IPS-15b (cell line): ENCODE data around the gene MDC1.
A peak's percentile ranks its signal among the peaks of the same experiment; 100 is the strongest.
"Not testable (repeated sequence)": the region's sequence is repeated elsewhere in the genome, so short reads cannot be mapped to it uniquely, and the experiment has no call there.

ENCODE experiments used
- H3K27me3 ChIP-seq: one replicate; pipeline ENCODE4 v1.6.1; 2013; ENCODE audit warnings: low read length; ENCODE audit not compliant: control insufficient read depth, insufficient read depth
- H3K36me3 ChIP-seq: one replicate; pipeline ENCODE4 v1.6.1; 2013; ENCODE audit warnings: low read length; ENCODE audit not compliant: control insufficient read depth, insufficient read depth
- H3K4me1 ChIP-seq: one replicate; pipeline ENCODE4 v1.6.1; 2013; ENCODE audit warnings: mild to moderate bottlenecking, low read length; ENCODE audit not compliant: control insufficient read depth, insufficient read depth
- H3K4me3 ChIP-seq: one replicate; pipeline ENCODE4 v1.5.1; 2013; ENCODE audit warnings: low read depth, low read length
- H3K9ac ChIP-seq: one replicate; pipeline ENCODE4 v1.6.1; 2013; ENCODE audit warnings: low read depth, mild to moderate bottlenecking, low read length
- H3K9me3 ChIP-seq: one replicate; pipeline ENCODE4 v1.6.1; 2013; ENCODE audit warnings: mild to moderate bottlenecking, low read length; ENCODE audit not compliant: control insufficient read depth, insufficient read depth

The MDC1 gene

GRCh38 chr6:30720738-30721197, 3.7 kb upstream of the MDC1 start:
- Histone ChIP-seq H3K9me3 (no peaks in the 10 kb centered on the region), H3K4me3 (peak overlapping the region; percentile 93), H3K27me3 (no peaks in the 10 kb centered on the region), H3K4me1 (peaks cover 5% of the 10 kb centered on the region), H3K9ac (peak overlapping the region; percentile 99), H3K36me3 (peaks cover 36% of the 10 kb centered on the region)

GRCh38 chr6:30719791-30720737, 3.0 kb upstream of the MDC1 start, which contains the start of gene TUBB:
Gene TUBB (plus strand): TSS chr6:30720352. CDS start chr6:30720507, 155 bp downstream.
- Histone ChIP-seq H3K27me3 (no peaks in the 10 kb centered on the region), H3K36me3 (peaks cover 36% of the 10 kb centered on the region), H3K4me1 (peaks cover 5% of the 10 kb centered on the region), H3K4me3 (peak within 1 kb of the TSS; percentile 93), H3K9ac (peak within 1 kb of the TSS; percentile 99), H3K9me3 (no peaks in the 10 kb centered on the region)

- peak overlapping the region; percentile 84 for H3K9ac ChIP-seq
Observed at GRCh38 chr6:30719356-30719755, 2.3 kb upstream of the MDC1 start.

GRCh38 chr6:30717845-30718720, 1.0 kb upstream of the MDC1 start:
- not testable (repeated sequence) for H3K9me3 ChIP-seq, H3K27me3 ChIP-seq, H3K4me1 ChIP-seq
- H3K9ac ChIP-seq: peak overlapping the region; percentile 89
- peaks cover 23% of the 10 kb centered on the region for H3K36me3 ChIP-seq
- H3K4me3 ChIP-seq: peak overlapping the region; percentile 86

More at GRCh38 chr6:30719356-30719755, 2.3 kb upstream of the MDC1 start:
- H3K4me1 ChIP-seq: peaks cover 5% of the 10 kb centered on the region
- H3K36me3 ChIP-seq: peaks cover 29% of the 10 kb centered on the region
- H3K4me3 ChIP-seq: peak overlapping the region; percentile 71
- no peaks in the 10 kb centered on the region for H3K9me3 ChIP-seq
- no peaks in the 10 kb centered on the region for H3K27me3 ChIP-seq

GRCh38 chr6:30716879-30717128, 277 bp downstream of the MDC1 start:
- no peaks in the 10 kb centered on the region for H3K9me3 ChIP-seq
- H3K4me1 ChIP-seq: peaks cover 2% of the 10 kb centered on the region
- H3K36me3 ChIP-seq: peaks cover 23% of the 10 kb centered on the region
- H3K4me3 ChIP-seq: peak overlapping the region; percentile 86
- H3K27me3 ChIP-seq: no peaks in the 10 kb centered on the region
- peak overlapping the region; percentile 66 for H3K9ac ChIP-seq

- no peak overlapping the region for H3K9ac ChIP-seq
- no peaks in the 10 kb centered on the region for H3K9me3 ChIP-seq
- peaks cover 36% of the 10 kb centered on the region for H3K36me3 ChIP-seq
- no peaks in the 10 kb centered on the region for H3K27me3 ChIP-seq
- H3K4me3 ChIP-seq: no peak overlapping the region
- H3K4me1 ChIP-seq: peaks cover 2% of the 10 kb centered on the region
Observed at GRCh38 chr6:30714263-30714662, 2.8 kb downstream of the MDC1 start.

GRCh38 chr6:30712441-30712945, 4.6 kb downstream of the MDC1 start:
- no peaks in the 10 kb centered on the region for H3K27me3 ChIP-seq
- peaks cover 36% of the 10 kb centered on the region for H3K36me3 ChIP-seq
- H3K9ac ChIP-seq: no peak overlapping the region
- no peaks in the 10 kb centered on the region for H3K9me3 ChIP-seq
- no peak overlapping the region for H3K4me3 ChIP-seq
- H3K4me1 ChIP-seq: no peaks in the 10 kb centered on the region

- Histone ChIP-seq H3K9ac (no peak overlapping the region), H3K4me3 (no peak overlapping the region), H3K36me3 (peaks cover 42% of the 10 kb centered on the region), H3K9me3 (no peaks in the 10 kb centered on the region), H3K27me3 (no peaks in the 10 kb centered on the region), H3K4me1 (no peaks in the 10 kb centered on the region)
Observed at GRCh38 chr6:30711758-30712380, 5.2 kb downstream of the MDC1 start.

GRCh38 chr6:30709101-30709868, 7.8 kb downstream of the MDC1 start:
- Histone ChIP-seq H3K27me3 (no peaks in the 10 kb centered on the region), H3K9me3 (no peaks in the 10 kb centered on the region), H3K4me1 (no peaks in the 10 kb centered on the region), H3K9ac (no peak overlapping the region), H3K4me3 (no peak overlapping the region), H3K36me3 (peaks cover 42% of the 10 kb centered on the region)

- Histone ChIP-seq H3K4me3 (no peak overlapping the region), H3K27me3 (no peaks in the 10 kb centered on the region), H3K9ac (no peak overlapping the region), H3K9me3 (no peaks in the 10 kb centered on the region), H3K36me3 (peaks cover 33% of the 10 kb centered on the region), H3K4me1 (no peaks in the 10 kb centered on the region)
Observed at GRCh38 chr6:30707281-30707850, 9.7 kb downstream of the MDC1 start.
